Parathyroid adenoma (tissue), 2 donors: Measurements from ENCODE around the gene TCF3.

Source experiments
- H2AFZ ChIP-seq: fragments of 300-600 bp; sonication (generic); one replicate; pipeline ENCODE4 v1.7.0; 2017; ENCODE audit warnings: antibody characterized with exemption, mild to moderate bottlenecking
- H3K27ac ChIP-seq: fragments of 300-600 bp; sonication (generic); one replicate; pipeline ENCODE4 v1.7.0; 2017
- H3K27me3 ChIP-seq: fragments of 300-600 bp; sonication (generic); one replicate; pipeline ENCODE4 v1.7.0; 2017; ENCODE audit warnings: low read length; ENCODE audit not compliant: control insufficient read depth, insufficient read depth
- H3K36me3 ChIP-seq: fragments of 300-600 bp; sonication (generic); one replicate; pipeline ENCODE4 v1.7.0; 2017; ENCODE audit warnings: low read length; ENCODE audit not compliant: control insufficient read depth, insufficient read depth
- H3K4me1 ChIP-seq: fragments of 300-600 bp; sonication (generic); one replicate; pipeline ENCODE4 v1.7.0; 2017; ENCODE audit warnings: control low read depth
- H3K4me2 ChIP-seq: fragments of 300-600 bp; sonication (generic); one replicate; pipeline ENCODE4 v1.7.0; 2017; ENCODE audit warnings: low read length
- H3K4me3 ChIP-seq: fragments of 300-600 bp; sonication (generic); one replicate; pipeline ENCODE4 v1.7.0; 2017; ENCODE audit warnings: low read depth, low read length
- H3K79me2 ChIP-seq: fragments of 300-600 bp; sonication (generic); one replicate; pipeline ENCODE4 v1.7.0; 2017; ENCODE audit warnings: control low read depth
- H3K9ac ChIP-seq: fragments of 300-600 bp; sonication (generic); one replicate; pipeline ENCODE4 v1.7.0; 2017; ENCODE audit warnings: mild to moderate bottlenecking
- H3K9me3 ChIP-seq: fragments of 300-600 bp; sonication (generic); one replicate; pipeline ENCODE4 v1.7.0; 2017; ENCODE audit warnings: low read length; ENCODE audit not compliant: control insufficient read depth
- CTCF ChIP-seq: fragments of 300-600 bp; sonication (generic); IDR thresholded peaks from one replicate; pipeline ENCODE4 v1.7.0; 2017; ENCODE audit warnings: antibody characterized with exemption, mild to moderate bottlenecking
- donor health status: primary hyperparathyroidism.

The TCF3 gene

GRCh38 chr19:1634242-1634937 is 18.0 kb downstream of the TCF3 start:
- Histone ChIP-seq H3K27me3 (no peaks in the 10 kb centered on the region), H3K36me3 (no peaks in the 10 kb centered on the region), H3K9me3 (no peaks in the 10 kb centered on the region), H3K79me2 (peaks cover 8% of the 10 kb centered on the region), H3K4me1 (no peaks in the 10 kb centered on the region), H3K4me2 (no peak overlapping the region), H3K4me3 (no peak overlapping the region), H3K9ac (no peak overlapping the region), H3K27ac (no peak overlapping the region), H2AFZ (no peak overlapping the region)
- no peak for TF ChIP-seq CTCF

- no peak overlapping the region for H3K4me2 ChIP-seq
- H3K9ac ChIP-seq = no peak overlapping the region
- no peaks in the 10 kb centered on the region for H3K36me3 ChIP-seq
- H3K27ac ChIP-seq = no peak overlapping the region
- H3K27me3 ChIP-seq = no peaks in the 10 kb centered on the region
- H3K4me1 ChIP-seq = no peaks in the 10 kb centered on the region
- peaks cover 7% of the 10 kb centered on the region for H3K79me2 ChIP-seq
- no peak for TF ChIP-seq CTCF
- H2AFZ ChIP-seq = no peak overlapping the region
- no peaks in the 10 kb centered on the region for H3K9me3 ChIP-seq
- H3K4me3 ChIP-seq = no peak overlapping the region
These were observed 19.1 kb downstream of the TCF3 start for GRCh38 chr19:1633269-1633826.

GRCh38 chr19:1632462-1633268 is 19.8 kb downstream of the TCF3 start:
- H2AFZ ChIP-seq = no peak overlapping the region
- H3K4me1 ChIP-seq = no peaks in the 10 kb centered on the region
- no peak overlapping the region for H3K9ac ChIP-seq
- H3K4me3 ChIP-seq = no peak overlapping the region
- H3K36me3 ChIP-seq = no peaks in the 10 kb centered on the region
- H3K9me3 ChIP-seq = no peaks in the 10 kb centered on the region
- no peak overlapping the region for H3K4me2 ChIP-seq
- H3K79me2 ChIP-seq = peaks cover 2% of the 10 kb centered on the region
- no peak overlapping the region for H3K27ac ChIP-seq
- no peak for TF ChIP-seq CTCF
- no peaks in the 10 kb centered on the region for H3K27me3 ChIP-seq

- Histone ChIP-seq H3K4me3 (no peak overlapping the region), H3K9me3 (no peaks in the 10 kb centered on the region), H2AFZ (no peak overlapping the region), H3K27ac (no peak overlapping the region), H3K4me2 (no peak overlapping the region), H3K9ac (no peak overlapping the region), H3K27me3 (no peaks in the 10 kb centered on the region), H3K79me2 (peaks cover 2% of the 10 kb centered on the region), H3K36me3 (no peaks in the 10 kb centered on the region), H3K4me1 (no peaks in the 10 kb centered on the region)
- no peak for TF ChIP-seq CTCF
These were observed 20.8 kb downstream of the TCF3 start for GRCh38 chr19:1631557-1632100.
